IPS-15b (cell line): ENCODE results near the gene IDUA.
A peak's percentile ranks its signal among the peaks of the same experiment; 100 is the strongest.
"Not testable (repeated sequence)": the region's sequence is repeated elsewhere in the genome, so short reads cannot be mapped to it uniquely, and the experiment has no call there.

ENCODE experiments used
- H3K27me3 ChIP-seq: one replicate; pipeline ENCODE4 v1.6.1; 2013; ENCODE audit warnings: low read length; ENCODE audit not compliant: control insufficient read depth, insufficient read depth
- H3K36me3 ChIP-seq: one replicate; pipeline ENCODE4 v1.6.1; 2013; ENCODE audit warnings: low read length; ENCODE audit not compliant: control insufficient read depth, insufficient read depth
- H3K4me1 ChIP-seq: one replicate; pipeline ENCODE4 v1.6.1; 2013; ENCODE audit warnings: mild to moderate bottlenecking, low read length; ENCODE audit not compliant: control insufficient read depth, insufficient read depth
- H3K4me3 ChIP-seq: one replicate; pipeline ENCODE4 v1.5.1; 2013; ENCODE audit warnings: low read depth, low read length
- H3K9ac ChIP-seq: one replicate; pipeline ENCODE4 v1.6.1; 2013; ENCODE audit warnings: low read depth, mild to moderate bottlenecking, low read length
- H3K9me3 ChIP-seq: one replicate; pipeline ENCODE4 v1.6.1; 2013; ENCODE audit warnings: mild to moderate bottlenecking, low read length; ENCODE audit not compliant: control insufficient read depth, insufficient read depth

Gene IDUA

DNA sequence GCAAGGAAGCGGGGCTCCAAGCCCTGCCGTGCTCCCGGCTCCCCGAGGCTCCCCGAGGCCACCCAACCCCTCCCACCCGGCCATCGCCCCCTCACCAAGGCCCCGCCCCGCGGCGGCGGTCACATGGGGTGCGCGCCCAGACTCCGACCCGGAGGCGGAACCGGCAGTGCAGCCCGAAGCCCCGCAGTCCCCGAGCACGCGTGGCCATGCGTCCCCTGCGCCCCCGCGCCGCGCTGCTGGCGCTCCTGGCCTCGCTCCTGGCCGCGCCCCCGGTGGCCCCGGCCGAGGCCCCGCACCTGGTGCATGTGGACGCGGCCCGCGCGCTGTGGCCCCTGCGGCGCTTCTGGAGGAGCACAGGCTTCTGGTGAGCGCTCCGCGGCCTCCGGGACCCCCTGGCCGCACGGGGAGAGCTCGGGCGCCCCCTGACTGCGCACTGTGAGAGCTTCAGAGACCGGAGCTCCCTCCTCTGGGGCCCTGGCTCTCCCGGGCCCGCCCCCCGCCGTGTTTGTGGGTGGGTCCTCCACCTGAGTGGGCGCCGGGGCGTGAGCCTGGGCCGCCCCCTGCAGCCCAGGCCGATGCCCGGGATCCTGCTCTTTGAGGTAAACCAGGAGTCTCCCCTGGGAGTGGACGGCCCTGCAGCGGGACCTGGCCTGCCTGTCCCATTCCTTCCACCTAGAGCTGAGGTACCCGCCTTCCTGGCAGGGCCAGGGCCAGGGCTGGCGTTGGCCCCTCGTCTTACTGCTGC, at the start of gene IDUA:
Gene IDUA (plus strand): TSS at position 166 of the 745 bp plus-strand sequence. CDS start 41 bp downstream, at position 207.
- peak within 1 kb of the TSS; percentile 68 for H3K4me3 ChIP-seq

DNA sequence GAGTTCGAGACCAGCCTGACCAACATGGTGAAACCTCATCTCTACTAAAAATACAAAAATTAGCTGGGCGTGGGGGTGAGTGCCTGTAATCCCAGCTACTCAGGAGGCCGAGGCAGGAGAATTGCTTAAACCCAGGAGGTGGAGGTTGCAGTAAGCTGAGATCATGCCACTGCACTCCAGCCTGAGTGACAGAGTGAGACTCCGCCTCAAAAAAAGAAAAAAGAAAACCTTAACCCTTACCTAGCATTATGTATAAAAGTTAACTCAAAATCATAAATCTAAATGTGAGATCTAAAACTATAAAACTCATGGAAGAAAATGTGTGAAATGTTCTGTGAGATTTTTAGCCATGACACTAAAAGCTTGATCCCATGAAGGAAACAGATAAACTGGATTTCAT, 47.3 kb upstream of the IDUA start:
- not testable (repeated sequence) for H3K4me1 ChIP-seq

More for the DNA sequence above, at the start of gene IDUA:
- H3K9ac ChIP-seq: peak within 1 kb of the TSS; percentile 66
- H3K9me3 ChIP-seq: no peaks in the 10 kb centered on the region
- H3K27me3 ChIP-seq: peaks cover 15% of the 10 kb centered on the region
- H3K4me1 ChIP-seq: peaks cover 3% of the 10 kb centered on the region
- peaks cover 3% of the 10 kb centered on the region for H3K36me3 ChIP-seq

DNA sequence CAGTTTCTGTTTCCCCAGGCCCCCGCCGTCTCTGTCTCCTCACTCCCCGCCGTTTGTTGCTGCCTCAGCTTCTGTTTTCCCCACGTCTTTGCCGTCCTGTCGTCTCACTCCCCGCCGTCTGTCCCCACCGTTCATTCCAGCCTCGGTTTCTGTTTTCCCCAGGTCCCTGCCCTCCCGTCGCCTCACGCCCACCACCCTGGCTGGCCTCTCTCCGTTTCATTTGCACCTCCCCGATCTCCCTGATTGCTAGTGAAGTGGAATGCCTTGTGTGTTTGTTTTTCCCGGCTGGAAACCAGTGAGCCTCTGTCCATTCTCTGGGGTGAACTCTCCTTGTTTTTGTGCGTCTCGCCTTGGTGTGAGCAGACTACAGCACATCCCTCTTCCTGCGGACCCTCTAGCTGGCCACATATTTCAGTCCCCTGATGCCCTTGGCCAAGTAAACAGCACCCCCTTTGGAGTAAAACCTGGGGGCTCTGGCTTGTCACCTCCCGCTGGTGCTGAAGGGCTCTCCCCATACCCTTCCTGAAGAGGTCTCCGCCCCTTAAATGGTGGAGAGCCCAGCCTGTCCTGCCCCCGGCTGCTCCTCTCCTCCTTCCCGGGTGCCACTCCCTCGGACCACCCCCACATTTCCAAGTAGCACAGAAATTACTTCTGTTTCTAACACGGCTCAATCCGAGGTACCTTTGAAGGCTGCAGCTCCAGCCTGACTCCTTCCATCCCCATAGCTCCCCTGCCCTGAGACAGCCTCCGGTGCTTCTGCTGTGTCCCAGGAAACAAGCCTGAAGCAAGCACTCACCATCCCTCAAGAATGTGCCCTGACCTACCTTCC, 41.4 kb upstream of the IDUA start:
- no peaks in the 10 kb centered on the region for H3K36me3 ChIP-seq

More for the DNA sequence above, 47.3 kb upstream of the IDUA start:
- H3K27me3 ChIP-seq, H3K4me3 ChIP-seq, H3K36me3 ChIP-seq, H3K9ac ChIP-seq, H3K9me3 ChIP-seq: not testable (repeated sequence)

DNA sequence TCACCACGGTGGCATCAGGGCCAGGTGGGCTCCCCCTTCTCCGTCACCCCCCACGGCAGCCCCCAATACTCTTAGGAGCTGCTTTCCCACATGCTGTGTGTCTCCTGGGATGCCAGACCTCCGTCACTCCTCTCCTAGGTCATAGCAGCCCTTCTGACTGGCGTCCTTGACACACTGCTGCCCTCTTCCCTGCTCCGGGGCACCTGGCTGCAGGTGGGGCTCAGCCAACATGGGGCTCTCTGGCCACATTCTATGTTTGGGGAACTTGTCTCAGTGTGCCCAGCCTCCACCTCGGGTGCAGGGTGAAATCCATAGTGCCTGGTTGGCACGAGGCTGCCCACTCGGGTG, 40.8 kb upstream of the IDUA start:
- no peaks in the 10 kb centered on the region for H3K9me3 ChIP-seq
- peaks cover 5% of the 10 kb centered on the region for H3K4me1 ChIP-seq
- H3K36me3 ChIP-seq: no peaks in the 10 kb centered on the region
- no peak overlapping the region for H3K4me3 ChIP-seq
- H3K27me3 ChIP-seq: no peaks in the 10 kb centered on the region
- H3K9ac ChIP-seq: no peak overlapping the region

More for the DNA sequence above, 41.4 kb upstream of the IDUA start:
- H3K9ac ChIP-seq: no peak overlapping the region
- H3K9me3 ChIP-seq: no peaks in the 10 kb centered on the region
- H3K27me3 ChIP-seq: no peaks in the 10 kb centered on the region
- peaks cover 5% of the 10 kb centered on the region for H3K4me1 ChIP-seq
- peak overlapping the region; percentile 22 for H3K4me3 ChIP-seq

DNA sequence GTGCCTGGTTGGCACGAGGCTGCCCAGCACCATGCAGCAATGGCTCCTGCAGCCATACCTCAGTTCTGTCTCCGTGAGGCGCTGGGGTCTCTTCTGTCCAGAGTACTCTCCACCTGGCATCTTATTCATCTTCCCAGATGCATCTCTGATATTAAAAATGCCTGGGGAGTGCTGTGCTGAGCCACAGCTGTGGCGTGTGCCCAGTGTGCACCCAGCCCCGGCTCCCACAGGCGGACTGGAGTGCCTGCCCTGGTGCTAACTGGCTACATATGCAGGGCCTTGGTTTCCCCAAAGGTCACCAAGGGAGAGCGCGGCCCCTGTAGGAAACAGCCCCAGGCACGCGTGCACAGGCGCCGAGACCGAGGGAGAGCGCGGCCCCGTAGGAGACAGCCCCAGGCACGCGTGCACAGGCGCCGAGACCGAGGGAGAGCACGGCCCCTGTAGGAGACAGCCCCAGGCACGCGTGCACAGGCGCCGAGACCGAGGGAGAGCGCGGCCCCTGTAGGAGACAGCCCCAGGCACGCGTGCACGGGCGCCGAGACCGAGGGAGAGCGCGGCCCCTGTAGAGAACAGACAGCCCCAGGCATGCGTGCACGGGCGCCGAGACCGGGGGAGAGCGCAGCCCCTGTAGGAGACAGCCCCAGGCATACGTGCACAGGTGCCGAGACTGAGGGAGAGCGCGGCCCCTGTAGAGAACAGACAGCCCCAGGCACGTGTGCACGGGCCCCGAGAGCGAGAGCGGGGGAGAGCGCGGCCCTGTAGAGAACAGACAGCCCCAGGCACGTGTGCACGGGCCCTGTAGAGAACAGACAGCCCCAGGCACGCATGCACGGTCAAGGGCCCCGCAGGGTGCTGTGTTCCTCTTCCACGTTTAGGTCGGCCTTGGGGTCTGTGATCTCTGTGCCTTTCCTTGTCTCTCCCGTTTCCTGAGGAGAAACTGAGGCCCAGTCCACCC, 40.0 kb upstream of the IDUA start:
- Histone ChIP-seq H3K9ac (no peak overlapping the region), H3K36me3 (no peaks in the 10 kb centered on the region), H3K4me1 (peaks cover 5% of the 10 kb centered on the region), H3K27me3 (no peaks in the 10 kb centered on the region), H3K9me3 (no peaks in the 10 kb centered on the region), H3K4me3 (no peak overlapping the region)

DNA sequence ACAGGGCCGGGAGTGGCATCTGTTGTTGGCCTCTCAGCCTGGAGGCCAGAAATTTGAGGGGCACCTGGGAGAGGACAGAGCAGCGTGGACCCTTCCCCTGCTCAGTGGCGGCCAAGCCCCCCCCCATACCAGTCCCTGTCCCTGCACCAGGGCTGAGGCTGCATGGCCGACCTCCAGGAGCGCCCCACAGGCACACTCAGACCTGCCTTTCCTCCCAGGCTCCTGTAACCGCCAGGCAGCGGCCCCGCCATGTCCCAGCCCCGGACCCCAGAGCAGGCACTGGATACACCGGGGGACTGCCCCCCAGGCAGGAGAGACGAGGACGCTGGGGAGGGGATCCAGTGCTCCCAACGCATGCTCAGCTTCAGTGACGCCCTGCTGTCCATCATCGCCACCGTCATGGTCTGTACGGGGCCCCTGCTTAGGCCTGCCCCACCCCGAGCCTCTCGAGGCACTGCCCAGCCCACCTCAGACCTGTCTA, 39.3 kb upstream of the IDUA start:
- no peaks in the 10 kb centered on the region for H3K36me3 ChIP-seq
- peaks cover 5% of the 10 kb centered on the region for H3K4me1 ChIP-seq

DNA sequence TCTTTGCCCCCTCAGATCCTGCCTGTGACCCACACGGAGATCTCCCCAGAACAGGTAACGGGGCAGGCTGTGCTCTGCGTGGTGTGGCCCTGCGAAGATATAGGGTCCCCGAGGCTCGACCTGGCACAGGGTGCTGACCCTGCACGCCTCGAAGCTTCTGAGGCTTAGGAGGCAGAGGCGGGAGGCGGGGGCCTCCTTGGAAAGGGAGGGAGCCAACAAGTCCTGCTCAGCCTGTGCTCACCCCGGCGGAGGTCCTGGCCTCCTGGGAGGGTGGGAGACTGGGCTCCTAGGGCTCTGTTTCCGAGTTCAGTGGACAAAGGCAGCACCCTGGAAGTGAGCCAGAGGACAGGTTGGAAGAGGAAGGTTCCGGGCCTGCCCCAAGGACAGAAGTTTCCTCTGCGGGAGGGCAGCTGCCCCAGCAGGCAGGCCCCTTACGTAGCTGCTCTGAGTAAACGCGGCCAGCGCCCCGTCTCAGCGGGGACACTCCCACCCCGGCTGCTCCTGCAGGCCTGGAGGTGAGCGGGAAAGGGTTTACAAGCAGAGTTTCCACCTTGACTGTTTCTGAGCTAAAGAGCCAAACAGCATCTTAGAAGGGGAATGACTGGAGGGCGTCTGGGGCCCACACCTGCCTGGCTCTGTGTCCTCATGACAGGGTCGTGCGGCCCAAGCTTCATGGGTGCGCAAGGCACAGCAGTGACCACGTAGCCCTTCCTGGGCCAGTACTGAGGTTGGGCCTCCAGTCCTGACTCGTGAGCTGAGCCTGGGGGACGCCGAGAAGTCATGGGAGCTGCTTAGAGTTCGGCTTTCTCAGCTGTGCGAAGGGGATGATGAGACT, 38.5 kb upstream of the IDUA start:
- H3K27me3 ChIP-seq: no peaks in the 10 kb centered on the region
- H3K4me1 ChIP-seq: peaks cover 5% of the 10 kb centered on the region
- no peaks in the 10 kb centered on the region for H3K36me3 ChIP-seq
- no peak overlapping the region for H3K9ac ChIP-seq
- no peaks in the 10 kb centered on the region for H3K9me3 ChIP-seq
- H3K4me3 ChIP-seq: no peak overlapping the region

More for the DNA sequence above, 39.3 kb upstream of the IDUA start:
- Histone ChIP-seq H3K9me3 (no peaks in the 10 kb centered on the region), H3K9ac (no peak overlapping the region), H3K4me3 (no peak overlapping the region), H3K27me3 (no peaks in the 10 kb centered on the region)

DNA sequence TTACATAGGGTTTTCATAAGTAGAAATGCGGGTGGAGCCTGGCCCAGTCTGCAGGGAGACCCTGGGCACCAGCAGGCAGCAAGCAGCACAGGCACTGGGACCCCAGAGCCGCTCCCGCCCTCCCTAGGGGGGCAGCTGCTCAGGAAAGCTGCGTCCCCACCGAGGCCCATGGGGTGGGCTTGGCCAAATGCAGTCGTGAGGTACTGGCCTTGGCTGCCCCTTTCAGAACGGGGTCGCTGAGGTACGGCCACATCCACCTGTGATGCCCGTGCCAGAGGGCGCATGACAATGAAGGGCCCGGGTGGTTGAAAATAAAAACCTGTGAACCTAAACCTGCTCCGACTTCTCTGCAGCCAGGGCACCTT, 37.9 kb upstream of the IDUA start:
- Histone ChIP-seq H3K27me3 (no peaks in the 10 kb centered on the region), H3K9ac (peak overlapping the region; percentile 54)

DNA sequence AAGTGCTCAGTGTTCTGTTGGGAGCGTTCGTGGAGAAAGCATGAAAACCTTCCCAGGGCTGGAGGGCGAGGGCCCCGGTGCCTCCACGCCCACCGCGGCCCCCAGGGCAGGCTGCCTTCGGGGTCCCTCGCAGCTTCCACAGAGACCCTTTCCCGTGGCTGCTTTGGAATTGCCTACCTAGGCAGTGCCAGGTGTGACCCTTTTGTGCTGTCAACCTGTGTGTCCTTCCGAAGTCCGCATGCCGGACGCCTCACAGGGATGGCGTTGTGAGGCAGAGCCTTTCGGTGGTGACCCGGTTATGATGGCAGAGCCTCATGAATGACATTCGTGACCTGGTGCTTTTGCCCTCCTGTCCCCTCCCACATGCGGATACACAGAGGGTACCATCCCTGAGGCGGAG, 37.2 kb upstream of the IDUA start:
- Histone ChIP-seq H3K27me3 (no peaks in the 10 kb centered on the region), H3K4me3 (no peak overlapping the region), H3K4me1 (peaks cover 5% of the 10 kb centered on the region), H3K9ac (no peak overlapping the region), H3K36me3 (no peaks in the 10 kb centered on the region), H3K9me3 (no peaks in the 10 kb centered on the region)

More for the DNA sequence above, 37.9 kb upstream of the IDUA start:
- no peak overlapping the region for H3K4me3 ChIP-seq
- peaks cover 5% of the 10 kb centered on the region for H3K4me1 ChIP-seq
- no peaks in the 10 kb centered on the region for H3K36me3 ChIP-seq
- H3K9me3 ChIP-seq: no peaks in the 10 kb centered on the region

DNA sequence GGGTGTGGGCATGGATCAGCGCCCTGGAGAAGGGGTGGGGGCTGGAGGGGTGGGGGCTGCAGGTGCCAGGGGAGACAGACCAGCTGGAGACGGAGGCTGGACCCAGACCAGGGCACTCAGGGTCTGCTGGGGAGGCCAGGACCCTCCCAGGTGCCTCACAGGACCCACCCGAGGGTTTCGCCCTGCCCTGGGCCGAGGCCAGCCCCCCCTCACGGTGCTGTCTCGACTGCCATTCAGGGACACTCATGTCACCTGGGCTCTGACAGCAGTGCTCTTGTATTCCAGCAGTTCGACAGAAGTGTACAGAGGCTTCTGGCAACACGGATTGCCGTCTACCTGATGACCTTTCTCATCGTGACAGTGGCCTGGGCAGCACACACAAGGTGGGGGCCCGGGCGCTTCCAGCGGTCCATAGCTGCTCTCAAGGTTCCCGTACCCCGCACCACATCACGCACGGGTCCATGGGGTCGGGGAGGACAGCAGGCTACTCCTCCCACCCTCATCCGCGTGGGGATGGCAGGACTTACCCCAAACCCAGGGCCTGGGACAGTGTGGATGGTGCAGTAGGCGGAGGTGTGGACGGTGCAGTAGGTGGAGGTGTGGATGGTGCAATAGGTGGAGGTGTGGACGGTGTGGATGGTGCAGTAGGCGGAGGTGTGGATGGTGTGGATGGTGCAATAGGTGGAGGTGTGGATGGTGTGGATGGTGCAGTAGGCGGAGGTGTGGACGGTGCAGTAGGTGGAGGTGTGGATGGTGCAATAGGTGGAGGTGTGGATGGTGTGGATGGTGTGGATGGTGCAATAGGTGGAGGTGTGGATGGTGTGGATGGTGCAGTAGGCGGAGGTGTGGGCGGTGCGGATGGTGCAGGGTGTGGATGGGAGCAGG, 36.5 kb upstream of the IDUA start:
- H3K27me3 ChIP-seq: no peaks in the 10 kb centered on the region

More for the DNA sequence above, 36.5 kb upstream of the IDUA start:
- Histone ChIP-seq H3K4me1 (peaks cover 4% of the 10 kb centered on the region), H3K36me3 (no peaks in the 10 kb centered on the region), H3K9me3 (no peaks in the 10 kb centered on the region), H3K9ac (no peak overlapping the region), H3K4me3 (no peak overlapping the region)
